ENCODE data around the gene MARVELD3.

- no peak for TF ChIP-seq CTCF (IDR thresholded peaks at IDR 0.05)
- TF ChIP-seq RFX5 (IDR thresholded peaks at IDR 0.05) = no peak
- TF ChIP-seq ESRRA (IDR thresholded peaks at IDR 0.05; ENCODE audit: borderline replicate concordance, low read length) = no peak
- no peak for TF ChIP-seq POLR2A (IDR thresholded peaks at IDR 0.05; ENCODE audit: low read length)
Measured at GRCh38 chr16:71649704-71650103, 23.7 kb downstream of the MARVELD3 start.

All from A549 (cell line).